Left ventricle myocardium inferior (tissue), 1 donor: Measurements from ENCODE around the gene AURKA. TPM values are rescaled to one million over a fixed set of nuclear protein-coding genes. Genes with fewer than 3 reads are reported as not detected.

Experiments used
- DNase-seq: peaks from one replicate; pipeline ENCODE4 v3.0.0-alpha.2; 2020
- H3K27ac ChIP-seq: fragments of 200-600 bp; replicated peaks from 2 replicates; pipeline ENCODE4 v1.8.0; 2021
- H3K27me3 ChIP-seq: fragments of 200-600 bp; 2 replicates; pipeline ENCODE4 v1.8.0; 2021; ENCODE audit warnings: low read depth
- H3K36me3 ChIP-seq: fragments of 200-600 bp; 2 replicates; pipeline ENCODE4 v1.8.0; 2021
- H3K4me1 ChIP-seq: fragments of 200-600 bp; 2 replicates; pipeline ENCODE4 v1.8.0; 2021
- H3K4me3 ChIP-seq: fragments of 200-600 bp; 2 replicates; pipeline ENCODE4 v1.8.0; 2021; ENCODE audit warnings: mild to moderate bottlenecking, moderate library complexity
- H3K9me3 ChIP-seq: fragments of 200-600 bp; replicated peaks from 2 replicates; pipeline ENCODE4 v1.8.0; 2021
- intact Hi-C: fragments of 100-400 bp; cut with micrococcal nuclease; formaldehyde crosslinking; loops from one replicate; pipeline ENCODE4 v1.11.0; 2022
- total RNA-seq: library from RNA; stranded (reverse); fragmentation: NEBNext Ultra II Directional; extraction: Animal tissue kit (Norgen Biotek cat#: 25700); gene quantifications from one replicate; pipeline ENCODE4 v1.2.1, GENCODE V29; 2021
- TF ChIP-seq, protein P1 (sequence below): fragments of 200-600 bp; IDR thresholded peaks from 2 replicates; pipeline ENCODE4 v1.8.0; 2021; ENCODE audit warnings: antibody characterized with exemption, mild to moderate bottlenecking, borderline replicate concordance
- donor health status: DM: no; HTN: yes; CAD: no; lungs with severe emphysema.

AURKA gene
- total RNA-seq, 1 donor from 2014 or later: 7.8 TPM

DNA sequence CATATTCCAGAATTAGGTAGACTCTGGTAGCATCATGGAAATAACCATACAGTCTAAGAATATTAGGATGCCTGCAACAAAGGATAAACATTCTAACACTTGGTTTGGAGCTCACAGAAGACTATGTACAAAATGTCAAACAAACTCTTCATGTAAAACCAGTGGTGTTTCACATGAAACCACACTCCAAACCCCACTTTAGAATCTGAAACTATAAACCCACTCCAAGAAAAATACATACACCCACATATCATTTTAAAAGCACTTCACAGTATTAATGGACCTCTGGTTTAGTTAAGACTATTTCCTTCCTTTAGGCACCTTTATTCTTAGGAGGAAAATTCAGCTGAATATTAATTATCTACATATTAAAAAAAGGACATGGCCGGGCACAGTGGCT lies 10.5 kb downstream of the AURKA start:
- H3K27ac ChIP-seq: no peak overlapping the region
- no peak for DNase-seq
- no peaks in the 10 kb centered on the region for H3K27me3 ChIP-seq
- intact Hi-C loops: no loop called here
- no peaks in the 10 kb centered on the region for H3K36me3 ChIP-seq
- no peak overlapping the region for H3K4me3 ChIP-seq
- peaks cover 11% of the 10 kb centered on the region for H3K4me1 ChIP-seq
- H3K9me3 ChIP-seq: no peaks in the 10 kb centered on the region
- TF ChIP-seq, protein P1, sequence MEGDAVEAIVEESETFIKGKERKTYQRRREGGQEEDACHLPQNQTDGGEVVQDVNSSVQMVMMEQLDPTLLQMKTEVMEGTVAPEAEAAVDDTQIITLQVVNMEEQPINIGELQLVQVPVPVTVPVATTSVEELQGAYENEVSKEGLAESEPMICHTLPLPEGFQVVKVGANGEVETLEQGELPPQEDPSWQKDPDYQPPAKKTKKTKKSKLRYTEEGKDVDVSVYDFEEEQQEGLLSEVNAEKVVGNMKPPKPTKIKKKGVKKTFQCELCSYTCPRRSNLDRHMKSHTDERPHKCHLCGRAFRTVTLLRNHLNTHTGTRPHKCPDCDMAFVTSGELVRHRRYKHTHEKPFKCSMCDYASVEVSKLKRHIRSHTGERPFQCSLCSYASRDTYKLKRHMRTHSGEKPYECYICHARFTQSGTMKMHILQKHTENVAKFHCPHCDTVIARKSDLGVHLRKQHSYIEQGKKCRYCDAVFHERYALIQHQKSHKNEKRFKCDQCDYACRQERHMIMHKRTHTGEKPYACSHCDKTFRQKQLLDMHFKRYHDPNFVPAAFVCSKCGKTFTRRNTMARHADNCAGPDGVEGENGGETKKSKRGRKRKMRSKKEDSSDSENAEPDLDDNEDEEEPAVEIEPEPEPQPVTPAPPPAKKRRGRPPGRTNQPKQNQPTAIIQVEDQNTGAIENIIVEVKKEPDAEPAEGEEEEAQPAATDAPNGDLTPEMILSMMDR: no peak

DNA sequence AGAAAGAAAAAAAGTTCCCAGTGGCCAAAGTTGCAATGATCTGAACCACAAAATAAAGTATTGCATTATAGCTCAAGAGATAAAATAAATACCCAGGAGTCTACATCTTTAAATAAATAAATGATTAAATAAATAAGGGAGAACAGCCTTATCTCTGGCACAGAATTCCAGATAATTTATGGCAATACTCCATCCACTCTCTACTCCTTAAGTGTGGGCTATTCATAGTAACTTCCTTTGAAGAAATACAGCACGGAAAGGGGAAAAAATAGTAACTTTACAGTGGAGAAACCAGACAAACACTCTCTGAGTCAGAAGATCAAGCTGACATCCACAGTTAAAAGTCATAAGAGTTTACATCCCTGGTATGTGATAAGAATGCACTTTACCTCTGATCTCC lies 11.6 kb downstream of the AURKA start:
- Histone ChIP-seq H3K4me1 (peaks cover 11% of the 10 kb centered on the region), H3K27me3 (no peaks in the 10 kb centered on the region), H3K9me3 (no peaks in the 10 kb centered on the region), H3K27ac (no peak overlapping the region), H3K4me3 (no peak overlapping the region), H3K36me3 (no peaks in the 10 kb centered on the region)
- TF ChIP-seq, protein P1: no peak
- DNase-seq: no peak
- intact Hi-C loops: no loop called here

DNA sequence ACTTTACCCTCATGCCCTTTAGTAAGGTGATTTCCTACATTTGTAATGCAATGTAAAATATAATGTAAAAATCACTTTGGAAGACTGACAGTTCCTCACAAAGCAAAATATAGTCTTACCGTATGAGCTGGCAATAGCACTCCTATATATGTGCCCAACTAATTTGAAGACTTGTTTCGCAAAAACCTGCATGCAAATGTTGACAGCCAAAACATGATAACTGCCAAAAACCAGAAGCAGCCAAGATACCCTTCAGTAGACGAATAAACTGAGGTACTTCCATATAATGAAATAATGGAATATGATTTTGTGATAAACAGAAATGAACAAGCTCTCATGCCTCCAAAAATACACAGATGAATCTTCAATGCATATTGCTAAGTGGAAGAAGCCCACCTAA lies 13.6 kb downstream of the AURKA start:
- H3K36me3 ChIP-seq: no peaks in the 10 kb centered on the region
- H3K27me3 ChIP-seq: no peaks in the 10 kb centered on the region
- intact Hi-C loops: no loop called here
- TF ChIP-seq, protein P1: no peak
- H3K4me1 ChIP-seq: peaks cover 11% of the 10 kb centered on the region
- H3K9me3 ChIP-seq: no peaks in the 10 kb centered on the region
- no peak for DNase-seq
- no peak overlapping the region for H3K27ac ChIP-seq
- no peak overlapping the region for H3K4me3 ChIP-seq

DNA sequence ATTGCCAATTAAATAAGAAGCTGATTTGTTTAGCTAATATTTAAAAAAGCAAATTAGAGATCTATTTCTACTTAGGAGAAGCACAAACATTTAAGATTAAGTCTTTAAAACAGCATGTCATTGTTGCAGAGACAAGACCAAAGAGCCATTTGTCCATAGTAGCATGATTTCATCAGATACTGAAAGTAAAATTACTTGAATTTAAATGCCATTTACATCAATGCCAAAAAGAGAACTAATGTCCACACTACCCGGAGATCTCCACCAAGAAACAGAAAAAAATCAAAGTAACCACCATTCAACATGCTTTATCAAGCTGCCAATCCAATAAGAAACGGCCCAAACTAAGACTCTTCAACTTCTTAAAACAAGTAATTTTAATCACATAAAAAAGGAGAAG lies 15.7 kb downstream of the AURKA start:
- Histone ChIP-seq H3K27me3 (no peaks in the 10 kb centered on the region), H3K4me3 (no peak overlapping the region), H3K4me1 (peaks cover 5% of the 10 kb centered on the region), H3K9me3 (no peaks in the 10 kb centered on the region), H3K36me3 (no peaks in the 10 kb centered on the region), H3K27ac (no peak overlapping the region)
- TF ChIP-seq, protein P1: no peak
- intact Hi-C loops: no loop called here
- DNase-seq: no peak

DNA sequence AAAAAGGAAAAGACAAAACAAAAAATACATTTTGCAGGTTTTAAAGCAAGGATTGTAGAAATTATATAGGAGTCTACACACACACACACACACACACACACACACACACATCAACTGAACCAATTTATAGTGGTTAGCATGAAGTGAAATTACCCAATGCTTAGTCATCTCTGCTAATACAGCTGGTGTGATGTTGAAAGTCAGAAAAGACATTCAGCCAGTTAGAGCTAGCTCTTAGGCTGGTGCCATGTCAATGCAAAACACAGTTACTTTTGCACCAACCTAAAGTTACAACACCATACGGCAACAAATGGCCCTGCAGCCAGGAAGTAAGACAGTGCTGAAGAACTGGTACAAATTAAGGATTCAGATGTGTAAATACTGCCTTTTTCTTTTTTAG lies 18.1 kb downstream of the AURKA start:
- Histone ChIP-seq H3K27me3 (no peaks in the 10 kb centered on the region), H3K27ac (no peak overlapping the region), H3K4me1 (no peaks in the 10 kb centered on the region), H3K4me3 (no peak overlapping the region), H3K36me3 (peaks cover 14% of the 10 kb centered on the region), H3K9me3 (no peaks in the 10 kb centered on the region)
- no peak for DNase-seq
- intact Hi-C loops: no loop called here
- TF ChIP-seq, protein P1: no peak

DNA sequence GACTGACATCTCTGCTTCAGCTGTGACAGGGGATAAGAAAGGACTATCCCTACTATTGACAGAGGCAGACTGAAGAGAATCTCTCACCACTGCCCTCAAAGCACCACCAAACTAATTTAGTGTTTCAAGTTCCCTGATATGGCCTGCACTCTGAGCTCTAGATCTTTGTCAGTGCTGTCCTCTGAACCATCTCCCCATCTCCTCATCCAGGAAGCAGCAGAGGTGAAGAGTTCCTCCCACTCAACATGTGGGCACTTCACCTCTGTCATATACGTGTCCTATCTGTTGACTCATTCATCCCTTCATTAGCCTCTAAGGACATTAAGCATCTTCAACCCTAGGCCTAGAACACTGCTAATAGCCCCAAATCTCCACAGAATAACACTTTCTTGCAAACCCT lies 19.2 kb downstream of the AURKA start:
- no peak for DNase-seq

More for the DNA sequence above, 19.2 kb downstream of the AURKA start:
- H3K4me1 ChIP-seq: peaks cover 5% of the 10 kb centered on the region
- no peaks in the 10 kb centered on the region for H3K27me3 ChIP-seq
- peaks cover 25% of the 10 kb centered on the region for H3K36me3 ChIP-seq
- TF ChIP-seq, protein P1: no peak
- intact Hi-C loops: no loop called here
- H3K4me3 ChIP-seq: no peak overlapping the region
- H3K9me3 ChIP-seq: no peaks in the 10 kb centered on the region
- H3K27ac ChIP-seq: no peak overlapping the region
